ENCODE measurements around the gene FLOT2.
A peak's percentile ranks its signal among the peaks of the same experiment; 100 is the strongest.
"Not testable (repeated sequence)": the region's sequence is repeated elsewhere in the genome, so short reads cannot be mapped to it uniquely, and the experiment has no call there.

The FLOT2 gene

GRCh38 chr17:28896884-28897768 is at the start of gene FLOT2:
Gene FLOT2 (minus strand): TSS chr17:28897733. CDS start chr17:28897574, 159 bp downstream.
- peak; percentile 66 for DNase-seq (ENCODE audit: low spot score)

- no peak for DNase-seq (ENCODE audit: low spot score)
Measured at GRCh38 chr17:28946239-28946638, 48.7 kb upstream of the FLOT2 start.

GRCh38 chr17:28944862-28945741 is 47.6 kb upstream of the FLOT2 start:
- DNase-seq (ENCODE audit: low spot score) = no peak

- DNase-seq (ENCODE audit: low spot score) = no peak
Measured at GRCh38 chr17:28944343-28944742, 46.8 kb upstream of the FLOT2 start.

- DNase-seq (ENCODE audit: low spot score) = no peak
Measured at GRCh38 chr17:28942925-28943324, 45.4 kb upstream of the FLOT2 start.

- no peak for DNase-seq (ENCODE audit: low spot score)
Measured at GRCh38 chr17:28941251-28941650, 43.7 kb upstream of the FLOT2 start.

GRCh38 chr17:28940675-28941074 is 43.1 kb upstream of the FLOT2 start:
- DNase-seq (ENCODE audit: low spot score) = no peak

GRCh38 chr17:28940142-28940541 is 42.6 kb upstream of the FLOT2 start:
- DNase-seq (ENCODE audit: low spot score) = no peak

GRCh38 chr17:28938552-28938951 is 41.0 kb upstream of the FLOT2 start:
- DNase-seq (ENCODE audit: low spot score) = no peak

GRCh38 chr17:28937044-28937729 is 39.7 kb upstream of the FLOT2 start:
- no peak for DNase-seq (ENCODE audit: low spot score)

GRCh38 chr17:28935744-28936460 is 38.4 kb upstream of the FLOT2 start:
- no peak for DNase-seq (ENCODE audit: low spot score)

- DNase-seq (ENCODE audit: low spot score) = not testable (repeated sequence)
Measured at GRCh38 chr17:28934508-28934907, 37.0 kb upstream of the FLOT2 start.

GRCh38 chr17:28929787-28930186 is 32.3 kb upstream of the FLOT2 start:
- DNase-seq (ENCODE audit: low spot score) = no peak

GRCh38 chr17:28928061-28928460 is 30.5 kb upstream of the FLOT2 start:
- no peak for DNase-seq (ENCODE audit: low spot score)

GRCh38 chr17:28926786-28927185 is 29.3 kb upstream of the FLOT2 start:
- DNase-seq (ENCODE audit: low spot score) = no peak

GRCh38 chr17:28926366-28926765 is 28.8 kb upstream of the FLOT2 start:
- no peak for DNase-seq (ENCODE audit: low spot score)

- DNase-seq (ENCODE audit: low spot score) = no peak
Measured at GRCh38 chr17:28925912-28926365, 28.4 kb upstream of the FLOT2 start.

- no peak for DNase-seq (ENCODE audit: low spot score)
Measured at GRCh38 chr17:28920201-28920600, 22.7 kb upstream of the FLOT2 start.

- DNase-seq (ENCODE audit: low spot score) = no peak
Measured at GRCh38 chr17:28918295-28918694, 20.8 kb upstream of the FLOT2 start.

- no peak for DNase-seq (ENCODE audit: low spot score)
Measured at GRCh38 chr17:28917465-28917864, 19.9 kb upstream of the FLOT2 start.

GRCh38 chr17:28917029-28917428 is 19.5 kb upstream of the FLOT2 start:
- no peak for DNase-seq (ENCODE audit: low spot score)
